ENCODE results near the gene CACNA1G. TPM values are rescaled to one million over a fixed set of nuclear protein-coding genes. Genes with fewer than 3 reads are reported as not detected.

The CACNA1G gene
- total RNA-seq, 1 experiment from 2014 or later: 6.7 TPM

DNA sequence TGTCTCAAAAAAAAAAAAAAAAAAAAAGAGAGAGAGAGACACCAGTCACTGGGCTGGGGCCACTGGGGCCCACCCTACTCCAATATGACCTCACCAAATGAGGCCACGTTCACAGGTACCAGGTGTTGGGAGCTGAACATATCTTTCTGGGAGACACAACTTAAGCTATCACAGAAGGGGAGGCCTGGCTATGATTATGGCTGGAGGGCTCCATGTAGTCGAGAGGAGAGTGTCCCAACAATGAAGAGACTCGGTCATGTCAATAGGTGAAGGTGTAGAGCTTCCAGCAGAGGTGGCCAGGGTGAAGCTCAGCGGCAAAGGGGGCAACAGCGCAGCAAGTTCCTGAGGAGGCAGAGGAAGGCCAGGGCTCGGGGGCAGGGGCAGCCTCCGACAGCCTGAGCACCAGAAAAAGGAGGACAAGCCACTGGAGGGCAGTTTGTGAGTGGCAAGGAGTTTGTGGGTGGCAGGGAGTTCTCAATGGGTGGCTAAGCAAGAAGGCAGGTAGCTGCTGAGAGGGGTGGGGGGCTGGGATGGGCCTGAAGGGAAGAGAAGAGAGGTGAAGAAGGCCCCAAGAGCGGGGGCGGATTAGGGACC, 102.2 kb downstream of the CACNA1G start (continued):
- TF ChIP-seq, protein P1, sequence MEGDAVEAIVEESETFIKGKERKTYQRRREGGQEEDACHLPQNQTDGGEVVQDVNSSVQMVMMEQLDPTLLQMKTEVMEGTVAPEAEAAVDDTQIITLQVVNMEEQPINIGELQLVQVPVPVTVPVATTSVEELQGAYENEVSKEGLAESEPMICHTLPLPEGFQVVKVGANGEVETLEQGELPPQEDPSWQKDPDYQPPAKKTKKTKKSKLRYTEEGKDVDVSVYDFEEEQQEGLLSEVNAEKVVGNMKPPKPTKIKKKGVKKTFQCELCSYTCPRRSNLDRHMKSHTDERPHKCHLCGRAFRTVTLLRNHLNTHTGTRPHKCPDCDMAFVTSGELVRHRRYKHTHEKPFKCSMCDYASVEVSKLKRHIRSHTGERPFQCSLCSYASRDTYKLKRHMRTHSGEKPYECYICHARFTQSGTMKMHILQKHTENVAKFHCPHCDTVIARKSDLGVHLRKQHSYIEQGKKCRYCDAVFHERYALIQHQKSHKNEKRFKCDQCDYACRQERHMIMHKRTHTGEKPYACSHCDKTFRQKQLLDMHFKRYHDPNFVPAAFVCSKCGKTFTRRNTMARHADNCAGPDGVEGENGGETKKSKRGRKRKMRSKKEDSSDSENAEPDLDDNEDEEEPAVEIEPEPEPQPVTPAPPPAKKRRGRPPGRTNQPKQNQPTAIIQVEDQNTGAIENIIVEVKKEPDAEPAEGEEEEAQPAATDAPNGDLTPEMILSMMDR (IDR thresholded peaks at IDR 0.05): no peak
- TF ChIP-seq JUN (CRISPR knock-in tag; IDR thresholded peaks at IDR 0.05) (no peak), TP53 (CRISPR knock-in tag; IDR thresholded peaks at IDR 0.05) (no peak), ZBTB21 (CRISPR knock-in tag; IDR thresholded peaks at IDR 0.05; ENCODE audit: borderline replicate concordance) (no peak), NFYB (CRISPR knock-in tag; conservative IDR thresholded peaks at IDR 0.05; ENCODE audit: low read depth) (no peak)
- TF ChIP-seq, protein P2, sequence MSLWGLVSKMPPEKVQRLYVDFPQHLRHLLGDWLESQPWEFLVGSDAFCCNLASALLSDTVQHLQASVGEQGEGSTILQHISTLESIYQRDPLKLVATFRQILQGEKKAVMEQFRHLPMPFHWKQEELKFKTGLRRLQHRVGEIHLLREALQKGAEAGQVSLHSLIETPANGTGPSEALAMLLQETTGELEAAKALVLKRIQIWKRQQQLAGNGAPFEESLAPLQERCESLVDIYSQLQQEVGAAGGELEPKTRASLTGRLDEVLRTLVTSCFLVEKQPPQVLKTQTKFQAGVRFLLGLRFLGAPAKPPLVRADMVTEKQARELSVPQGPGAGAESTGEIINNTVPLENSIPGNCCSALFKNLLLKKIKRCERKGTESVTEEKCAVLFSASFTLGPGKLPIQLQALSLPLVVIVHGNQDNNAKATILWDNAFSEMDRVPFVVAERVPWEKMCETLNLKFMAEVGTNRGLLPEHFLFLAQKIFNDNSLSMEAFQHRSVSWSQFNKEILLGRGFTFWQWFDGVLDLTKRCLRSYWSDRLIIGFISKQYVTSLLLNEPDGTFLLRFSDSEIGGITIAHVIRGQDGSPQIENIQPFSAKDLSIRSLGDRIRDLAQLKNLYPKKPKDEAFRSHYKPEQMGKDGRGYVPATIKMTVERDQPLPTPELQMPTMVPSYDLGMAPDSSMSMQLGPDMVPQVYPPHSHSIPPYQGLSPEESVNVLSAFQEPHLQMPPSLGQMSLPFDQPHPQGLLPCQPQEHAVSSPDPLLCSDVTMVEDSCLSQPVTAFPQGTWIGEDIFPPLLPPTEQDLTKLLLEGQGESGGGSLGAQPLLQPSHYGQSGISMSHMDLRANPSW (CRISPR knock-in tag; conservative IDR thresholded peaks at IDR 0.05; ENCODE audit: low read depth): no peak
- TF ChIP-seq, protein P3, sequence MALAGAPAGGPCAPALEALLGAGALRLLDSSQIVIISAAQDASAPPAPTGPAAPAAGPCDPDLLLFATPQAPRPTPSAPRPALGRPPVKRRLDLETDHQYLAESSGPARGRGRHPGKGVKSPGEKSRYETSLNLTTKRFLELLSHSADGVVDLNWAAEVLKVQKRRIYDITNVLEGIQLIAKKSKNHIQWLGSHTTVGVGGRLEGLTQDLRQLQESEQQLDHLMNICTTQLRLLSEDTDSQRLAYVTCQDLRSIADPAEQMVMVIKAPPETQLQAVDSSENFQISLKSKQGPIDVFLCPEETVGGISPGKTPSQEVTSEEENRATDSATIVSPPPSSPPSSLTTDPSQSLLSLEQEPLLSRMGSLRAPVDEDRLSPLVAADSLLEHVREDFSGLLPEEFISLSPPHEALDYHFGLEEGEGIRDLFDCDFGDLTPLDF (CRISPR knock-in tag; IDR thresholded peaks at IDR 0.05): no peak

DNA sequence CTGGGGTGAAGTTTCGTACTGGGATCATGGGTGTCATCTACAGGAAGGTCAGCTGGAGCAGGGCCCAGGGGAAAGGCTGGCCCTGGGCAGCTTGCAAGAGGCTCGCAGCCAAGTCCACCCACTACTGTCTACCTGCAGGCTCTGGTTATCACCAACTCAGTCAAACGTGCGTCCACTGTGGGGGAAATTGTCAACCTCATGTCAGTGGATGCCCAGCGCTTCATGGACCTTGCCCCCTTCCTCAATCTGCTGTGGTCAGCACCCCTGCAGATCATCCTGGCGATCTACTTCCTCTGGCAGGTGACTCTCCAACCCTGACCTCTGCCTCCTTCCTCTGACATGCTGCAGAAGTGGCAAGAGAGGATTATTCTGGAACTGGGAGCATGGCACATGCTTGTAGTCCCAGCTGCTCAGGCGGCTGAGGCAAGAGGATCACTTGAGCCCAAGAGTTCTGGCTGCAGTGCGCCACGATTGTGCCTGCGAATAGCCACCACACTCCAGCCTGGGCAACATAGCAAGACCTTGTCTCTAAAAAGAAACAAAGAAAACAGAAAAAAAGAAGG, 103.4 kb downstream of the CACNA1G start:
- CTCF ChIA-PET: no interaction called here
- H3K4me1 Mint-ChIP-seq: peaks cover 28% of the 10 kb centered on the region
- H3K27ac Mint-ChIP-seq: no peak overlapping the region
- no peak for ATAC-seq
- TF ChIP-seq, protein P4, sequence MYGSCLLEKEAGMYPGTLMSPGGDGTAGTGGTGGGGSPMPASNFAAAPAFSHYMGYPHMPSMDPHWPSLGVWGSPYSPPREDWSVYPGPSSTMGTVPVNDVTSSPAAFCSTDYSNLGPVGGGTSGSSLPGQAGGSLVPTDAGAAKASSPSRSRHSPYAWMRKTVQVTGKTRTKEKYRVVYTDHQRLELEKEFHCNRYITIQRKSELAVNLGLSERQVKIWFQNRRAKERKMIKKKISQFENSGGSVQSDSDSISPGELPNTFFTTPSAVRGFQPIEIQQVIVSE (CRISPR knock-in tag; IDR thresholded peaks at IDR 0.05; ENCODE audit: borderline replicate concordance): no peak
- no peak overlapping the region for H3K4me3 Mint-ChIP-seq
- no peak for DNase-seq (ENCODE audit: low spot score)
- H3K9me3 Mint-ChIP-seq: no peaks in the 10 kb centered on the region
- POLR2A ChIA-PET: no interaction called here
- no peaks in the 10 kb centered on the region; the same call in 1 of the 2 replicates for H3K27me3 Mint-ChIP-seq (ENCODE audit: low read depth)
- H3K36me3 Mint-ChIP-seq: no peaks in the 10 kb centered on the region

DNA sequence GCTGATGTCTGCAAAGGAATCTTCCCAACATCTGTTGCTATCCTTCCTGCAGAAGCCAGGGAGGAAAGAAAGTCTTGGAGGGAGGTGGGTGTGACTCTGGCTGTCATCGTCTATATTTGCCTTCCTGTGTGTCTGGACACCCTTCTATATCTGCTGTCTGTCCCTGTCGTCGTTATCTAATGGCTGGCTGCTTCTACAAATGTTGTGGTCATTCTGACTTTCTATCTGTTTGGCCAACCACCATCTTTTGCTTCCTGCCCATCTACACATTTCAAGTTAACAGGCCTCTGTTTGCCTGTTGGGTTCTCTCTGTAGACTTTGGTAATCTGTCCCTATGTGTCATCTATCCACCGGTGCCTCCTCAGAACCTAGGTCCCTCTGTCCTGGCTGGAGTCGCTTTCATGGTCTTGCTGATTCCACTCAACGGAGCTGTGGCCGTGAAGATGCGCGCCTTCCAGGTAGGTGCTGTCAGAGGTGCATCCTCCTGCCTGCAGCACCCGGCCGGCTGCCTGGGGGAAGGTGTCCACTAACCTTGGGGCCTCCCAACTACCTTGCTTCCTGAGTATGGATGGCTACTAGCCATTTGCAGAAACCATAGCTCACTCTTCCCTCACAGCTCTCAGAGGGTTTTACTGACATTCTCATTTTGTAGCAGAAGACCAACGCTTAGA, 104.4 kb downstream of the CACNA1G start:
- no peak for ATAC-seq
- Mint-ChIP-seq H3K27me3 (ENCODE audit: low read depth) (no peaks in the 10 kb centered on the region; the same call in 1 of the 2 replicates), H3K4me3 (no peak overlapping the region), H3K4me1 (peaks cover 29% of the 10 kb centered on the region), H3K36me3 (no peaks in the 10 kb centered on the region), H3K9me3 (no peaks in the 10 kb centered on the region), H3K27ac (no peak overlapping the region)
- TF ChIP-seq MXD4 (CRISPR knock-in tag; IDR thresholded peaks at IDR 0.05; ENCODE audit: borderline replicate concordance): no peak
- no peak for TF ChIP-seq ZNF671 (CRISPR knock-in tag; IDR thresholded peaks at IDR 0.05)
- no peak for TF ChIP-seq SOX15 (CRISPR knock-in tag; IDR thresholded peaks at IDR 0.05)
- TF ChIP-seq TEAD1 (CRISPR knock-in tag; IDR thresholded peaks at IDR 0.05): no peak
- no peak for TF ChIP-seq TCF7 (CRISPR knock-in tag; IDR thresholded peaks at IDR 0.05; ENCODE audit: low read depth)
- no peak for TF ChIP-seq ZNF219 (CRISPR knock-in tag; IDR thresholded peaks at IDR 0.05; ENCODE audit: borderline replicate concordance)
- TF ChIP-seq JUN (CRISPR knock-in tag; IDR thresholded peaks at IDR 0.05): no peak
- TF ChIP-seq RORB (CRISPR knock-in tag; IDR thresholded peaks at IDR 0.05): no peak
- POLR2A ChIA-PET: no interaction called here
- DNase-seq (ENCODE audit: low spot score): no peak
- CTCF ChIA-PET: interaction anchor here (0.6 to 1.9 kb wide), 4 partner anchors 37 to 114 kb away, joined by 3 to 4 read pairs (median 3); no protein-coding TSS in a partner anchor
